Activated gamma-delta T cell (primary cell): ENCODE measurements around the gene GUCA1A.
"Not testable (repeated sequence)": the region's sequence is repeated elsewhere in the genome, so short reads cannot be mapped to it uniquely, and the experiment has no call there.

Experiments
- DNase-seq: peaks from one replicate; lab custom pipeline; 2025; lab: John Stamatoyannopoulos, UW

GUCA1A gene

DNA sequence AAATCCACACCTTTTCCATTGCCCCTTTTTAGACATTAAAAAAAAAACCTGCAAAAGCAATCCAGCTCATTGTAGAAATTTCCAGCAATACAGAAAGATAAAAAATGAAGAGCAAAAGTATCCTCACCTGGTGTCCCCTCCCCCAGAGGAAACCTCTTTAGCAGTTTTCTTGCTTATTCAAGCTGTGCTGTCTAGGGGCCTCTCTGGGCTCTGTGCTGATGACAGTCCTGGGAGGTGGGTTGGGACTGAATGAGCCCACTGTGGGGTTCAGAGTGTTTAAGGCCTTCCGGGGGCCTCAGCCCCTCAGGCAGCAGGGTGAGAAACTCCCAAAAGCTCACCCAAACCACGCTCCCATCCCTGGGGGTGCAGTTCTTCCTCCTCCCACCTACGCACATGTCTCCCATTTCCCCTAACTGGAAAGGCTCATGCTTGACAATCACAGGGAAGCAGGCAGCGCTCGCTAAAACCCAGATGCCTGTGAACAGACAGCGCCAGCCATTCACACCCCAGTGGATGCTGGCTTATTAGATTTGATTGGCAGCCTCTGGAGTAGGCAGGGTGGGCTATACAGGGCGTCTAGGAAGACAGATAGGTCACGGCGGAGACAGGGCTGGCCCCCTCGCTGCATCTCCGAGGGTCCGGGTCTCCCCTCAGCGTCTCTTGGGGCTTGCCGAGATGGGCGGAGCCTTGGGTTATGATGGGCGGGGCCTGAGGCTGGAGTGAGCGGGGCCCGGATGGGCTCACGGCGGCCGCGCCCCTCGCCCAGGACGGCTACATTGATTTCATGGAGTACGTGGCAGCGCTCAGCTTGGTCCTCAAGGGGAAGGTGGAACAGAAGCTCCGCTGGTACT lies 4.6 kb downstream of the GUCA1A start:
- no peak for DNase-seq

DNA sequence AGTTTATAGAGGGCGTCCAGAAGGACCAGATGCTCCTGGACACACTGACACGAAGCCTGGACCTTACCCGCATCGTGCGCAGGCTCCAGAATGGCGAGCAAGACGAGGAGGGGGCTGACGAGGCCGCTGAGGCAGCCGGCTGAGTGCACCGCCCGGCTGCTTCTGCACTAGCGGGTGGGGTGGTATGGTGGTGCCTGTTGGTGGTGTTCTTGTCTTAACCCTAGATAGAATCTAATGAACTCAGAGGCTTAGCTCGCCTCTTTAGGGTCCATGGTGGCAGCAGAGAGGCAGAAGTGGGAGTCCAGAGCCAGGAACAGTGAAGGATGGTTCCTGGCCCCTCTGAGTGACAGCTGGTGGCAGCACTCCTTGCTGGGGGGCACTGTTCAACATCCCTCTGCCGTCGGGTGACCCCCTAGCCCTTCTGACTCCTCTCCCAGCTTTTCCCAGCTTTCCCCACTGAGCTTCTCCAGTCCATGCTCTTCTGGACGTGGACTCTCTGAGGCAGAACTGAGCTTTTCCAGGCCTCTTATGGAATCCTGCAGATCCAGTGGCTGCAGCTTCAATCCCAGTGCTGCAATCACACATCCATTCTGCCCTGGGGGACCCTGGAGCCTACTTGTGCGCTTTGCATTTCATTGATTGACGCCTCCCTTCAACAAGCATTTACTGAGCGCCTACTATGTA lies 6.2 kb downstream of the GUCA1A start:
- DNase-seq, result no peak

DNA sequence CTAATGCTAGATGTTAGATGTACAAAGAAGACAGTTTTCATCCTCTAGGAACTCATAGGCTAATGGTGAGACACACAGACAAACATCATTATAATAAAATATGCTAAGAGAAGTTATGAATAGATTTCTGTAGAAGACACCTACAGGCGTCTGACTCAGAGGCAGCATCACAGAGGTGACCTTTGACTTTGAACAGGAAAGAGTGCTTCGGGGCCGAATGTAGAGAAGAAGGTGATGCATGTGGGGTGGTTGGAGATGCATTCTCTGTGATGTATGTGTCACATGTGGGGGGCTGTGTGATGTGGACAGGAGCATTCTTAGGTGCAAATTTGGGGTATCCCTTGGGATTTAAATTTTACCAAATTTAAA lies 6.8 kb downstream of the GUCA1A start:
- DNase-seq, result no peak

DNA sequence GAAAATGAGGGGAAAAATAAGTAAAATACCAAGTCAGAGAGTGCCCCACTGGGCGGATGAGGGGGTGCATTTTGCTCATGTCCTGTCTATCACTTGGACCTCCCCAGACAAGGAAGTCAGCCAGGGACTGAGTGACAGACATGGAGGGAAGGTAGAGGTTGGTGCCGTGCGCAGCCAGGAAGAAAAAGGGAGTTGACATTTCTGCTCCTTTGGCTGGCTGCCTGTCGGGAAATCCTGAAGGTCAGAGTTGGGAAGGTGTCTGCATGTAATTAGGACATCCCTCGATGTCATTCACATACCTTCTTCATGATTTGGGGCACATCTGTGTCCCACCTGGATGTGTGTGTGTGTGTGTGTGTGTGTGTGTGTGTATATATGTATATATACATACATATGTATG lies 8.9 kb downstream of the GUCA1A start:
- DNase-seq, result no peak

DNA sequence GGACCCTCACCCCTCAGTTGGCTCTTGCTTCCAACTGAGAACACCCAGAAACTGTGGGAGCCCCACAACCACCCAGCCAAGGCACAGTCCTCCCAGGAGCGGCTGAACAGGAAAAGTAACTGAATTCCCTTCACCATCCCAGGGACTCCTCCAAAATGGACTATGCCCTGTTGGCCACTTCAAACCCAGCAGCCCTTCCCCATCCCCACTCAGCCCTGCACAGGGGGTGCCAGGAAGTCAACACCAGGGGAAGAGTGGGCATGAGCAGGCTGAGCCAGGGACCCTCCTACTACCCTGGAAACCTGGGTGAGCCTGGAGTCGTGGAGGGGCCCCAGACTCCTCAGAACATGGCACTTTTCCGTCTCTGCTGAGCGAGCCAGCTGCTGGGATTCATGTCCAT lies 11.3 kb downstream of the GUCA1A start:
- DNase-seq, result no peak

DNA sequence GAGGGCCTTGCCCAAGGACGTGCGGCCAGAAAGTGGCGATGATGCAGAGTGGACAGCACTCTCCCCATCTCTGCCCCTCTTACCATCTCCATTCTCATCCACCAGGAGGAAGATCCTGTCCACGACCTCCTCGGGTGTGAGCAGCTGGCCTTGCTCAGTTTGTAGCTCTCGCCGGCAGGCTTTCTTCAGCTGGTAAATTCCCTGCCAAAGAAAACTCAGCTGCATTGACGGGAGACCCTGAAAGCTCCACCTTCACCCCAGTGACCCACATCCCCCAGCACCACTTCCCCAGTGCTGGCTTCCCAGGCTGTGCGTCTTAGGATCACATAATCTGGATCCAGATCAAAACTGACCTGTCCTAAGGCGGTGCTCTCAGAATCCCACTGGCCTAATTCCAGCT lies 12.4 kb downstream of the GUCA1A start:
- no peak for DNase-seq

DNA sequence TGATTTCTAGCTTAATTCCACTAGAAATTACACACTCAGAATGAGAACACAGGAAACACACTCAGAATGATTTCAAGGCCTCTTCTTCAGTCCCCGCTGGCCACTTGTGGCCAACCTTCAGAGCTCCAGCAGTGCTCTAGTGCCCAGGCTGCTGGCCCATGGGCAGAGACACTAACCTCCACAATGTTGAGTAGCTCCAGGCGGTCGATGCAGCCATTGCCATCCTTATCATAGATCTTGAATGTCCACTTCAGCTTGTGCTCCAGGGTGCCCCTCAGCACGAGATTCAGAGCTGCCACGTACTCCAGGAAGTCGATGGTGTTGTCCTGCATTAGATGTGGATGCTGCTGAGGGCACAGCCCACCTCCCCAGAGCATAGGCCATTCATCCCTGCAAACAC lies 15.2 kb downstream of the GUCA1A start:
- no peak for DNase-seq

DNA sequence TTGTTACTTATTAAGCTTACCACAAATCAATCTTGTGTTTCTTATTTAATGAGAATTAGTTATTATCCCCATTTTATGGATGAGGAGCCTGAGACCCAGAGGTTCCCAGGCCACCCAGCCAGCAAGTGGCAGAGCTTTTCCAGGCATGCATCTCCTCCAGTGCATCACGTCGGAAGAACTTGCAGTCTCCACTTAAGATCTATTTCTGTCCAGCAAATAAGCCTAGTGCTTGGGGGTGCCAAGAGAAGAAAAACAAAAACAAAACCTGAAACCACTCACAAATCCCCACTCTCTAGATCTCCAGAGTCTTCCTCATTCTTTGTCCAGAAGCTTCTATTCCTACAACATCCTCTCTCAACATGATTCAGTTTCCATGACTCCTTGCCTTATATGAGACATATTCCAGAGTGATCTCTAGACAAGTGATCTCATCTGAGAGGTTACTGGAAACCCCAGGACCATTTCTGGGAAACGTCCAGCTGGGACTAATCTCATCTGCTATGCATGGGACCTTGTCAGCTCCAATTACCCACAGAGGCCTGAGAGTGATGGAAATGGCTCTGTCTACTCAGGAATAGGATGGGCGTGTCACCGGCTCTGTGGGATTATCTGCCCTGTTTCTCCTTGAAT lies 17.5 kb downstream of the GUCA1A start:
- no peak for DNase-seq

DNA sequence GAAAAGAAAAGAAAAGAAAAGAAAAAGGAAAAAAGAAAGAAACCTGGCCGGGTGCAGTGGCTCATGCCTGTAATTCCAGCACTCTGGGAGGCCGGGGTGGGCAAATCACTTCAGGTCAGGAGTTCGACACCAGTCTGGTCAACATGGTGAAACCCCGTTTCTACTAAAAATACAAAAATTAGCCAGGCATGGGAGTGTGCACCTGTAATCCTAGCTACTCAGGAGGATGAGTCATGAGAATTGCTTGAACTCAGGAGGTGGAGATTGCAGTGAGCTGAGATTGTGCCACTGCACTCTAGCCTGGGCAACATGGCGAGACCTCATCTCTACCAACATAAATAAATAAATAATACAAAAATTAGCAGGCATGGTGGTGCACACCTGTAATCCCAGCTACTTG lies 19.2 kb downstream of the GUCA1A start:
- DNase-seq, result not testable (repeated sequence)

DNA sequence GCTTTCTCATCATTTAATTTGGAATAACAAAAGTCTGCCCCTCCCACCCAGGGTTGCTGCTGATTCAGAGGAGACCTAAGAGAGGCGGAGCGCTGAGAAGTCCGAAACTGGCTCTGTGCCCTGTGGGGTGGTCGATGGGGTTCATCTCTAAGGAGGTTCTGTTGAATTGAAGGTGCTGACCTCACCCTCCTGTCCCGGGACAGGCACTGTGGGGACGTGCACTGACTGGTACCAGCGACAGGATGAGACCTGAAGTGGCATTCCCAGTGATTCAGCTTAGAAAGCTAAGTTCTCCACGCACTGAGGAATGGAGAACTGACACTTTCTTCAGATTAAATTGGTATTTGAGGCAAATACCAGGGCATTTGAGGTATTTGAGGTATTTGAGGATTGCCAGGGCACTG lies 20.3 kb downstream of the GUCA1A start:
- no peak for DNase-seq

DNA sequence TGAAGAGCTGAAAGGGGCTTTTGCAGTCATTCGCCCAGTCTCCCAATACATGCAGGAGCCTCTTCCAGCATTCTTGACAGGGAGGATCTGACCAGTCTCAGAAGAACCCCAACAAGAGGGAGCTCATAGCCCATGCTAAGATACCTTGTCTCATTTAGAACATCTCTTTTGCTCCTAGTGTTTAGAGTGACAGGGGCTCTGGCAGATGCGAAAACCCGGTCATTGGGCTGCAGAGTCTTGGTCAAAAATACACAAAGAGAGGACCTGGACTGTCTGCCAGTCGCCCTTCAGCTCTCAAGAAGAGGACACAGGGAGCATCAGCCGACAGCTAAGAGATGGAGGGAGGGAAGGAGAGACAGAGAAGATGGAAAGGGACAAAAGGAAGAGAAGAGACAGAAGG lies 20.9 kb downstream of the GUCA1A start:
- no peak for DNase-seq

DNA sequence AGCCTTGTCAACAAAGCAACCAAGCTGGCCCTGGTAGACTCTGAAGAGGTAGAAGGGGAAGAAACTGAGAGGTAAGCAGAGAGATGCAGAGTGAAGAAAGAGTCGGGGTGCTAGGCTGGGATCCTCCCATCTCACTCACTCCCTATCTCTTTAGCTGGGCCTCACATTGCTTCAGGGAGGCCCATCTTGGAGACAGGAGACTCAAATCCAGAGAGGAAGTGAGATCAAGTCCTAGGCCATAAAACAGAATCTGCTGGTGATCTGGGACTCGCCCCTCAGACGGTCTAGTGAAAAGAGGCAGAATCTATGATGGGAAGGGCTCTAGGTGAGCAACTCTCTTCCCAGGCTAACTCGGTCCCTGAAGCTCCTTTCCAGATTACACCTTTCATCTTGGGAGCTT lies 22.3 kb downstream of the GUCA1A start:
- DNase-seq, result no peak

DNA sequence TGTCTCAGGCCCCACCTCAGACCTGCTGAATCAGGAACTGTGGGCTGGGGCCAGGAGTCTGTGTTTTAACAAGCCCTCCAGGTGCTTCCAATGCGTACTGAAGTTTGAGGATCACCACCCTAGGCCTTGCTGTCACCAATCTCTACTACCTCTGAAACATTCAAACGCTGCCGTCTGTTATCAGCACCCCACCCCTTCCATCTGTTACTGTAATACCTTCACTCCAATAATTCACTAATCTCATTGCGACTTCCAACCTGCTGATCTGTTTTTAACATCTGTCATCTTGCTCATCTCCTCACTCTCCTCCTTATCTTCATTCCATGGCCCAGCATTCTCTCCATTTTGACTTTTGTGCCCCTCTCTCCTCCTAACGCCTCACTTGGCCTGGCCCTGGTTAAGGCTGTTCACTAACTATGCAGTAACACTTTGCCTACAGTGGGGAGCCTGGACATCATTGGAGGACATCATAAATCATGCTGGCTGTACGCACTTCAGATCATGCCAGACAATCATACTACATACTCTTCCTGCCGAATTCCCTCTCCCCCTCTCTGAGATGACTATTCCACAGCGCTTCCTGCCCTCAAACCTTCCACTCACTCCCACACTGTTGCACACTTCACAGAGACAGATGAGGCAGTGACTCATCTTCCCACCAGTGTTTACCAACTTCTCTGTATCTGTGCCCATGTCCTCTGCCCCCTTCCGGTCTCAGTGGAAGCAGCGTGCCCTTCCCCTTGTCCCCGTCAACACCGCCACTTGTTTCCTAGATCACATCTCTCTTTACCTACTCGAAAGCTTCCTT lies 24.6 kb downstream of the GUCA1A start:
- no peak for DNase-seq

DNA sequence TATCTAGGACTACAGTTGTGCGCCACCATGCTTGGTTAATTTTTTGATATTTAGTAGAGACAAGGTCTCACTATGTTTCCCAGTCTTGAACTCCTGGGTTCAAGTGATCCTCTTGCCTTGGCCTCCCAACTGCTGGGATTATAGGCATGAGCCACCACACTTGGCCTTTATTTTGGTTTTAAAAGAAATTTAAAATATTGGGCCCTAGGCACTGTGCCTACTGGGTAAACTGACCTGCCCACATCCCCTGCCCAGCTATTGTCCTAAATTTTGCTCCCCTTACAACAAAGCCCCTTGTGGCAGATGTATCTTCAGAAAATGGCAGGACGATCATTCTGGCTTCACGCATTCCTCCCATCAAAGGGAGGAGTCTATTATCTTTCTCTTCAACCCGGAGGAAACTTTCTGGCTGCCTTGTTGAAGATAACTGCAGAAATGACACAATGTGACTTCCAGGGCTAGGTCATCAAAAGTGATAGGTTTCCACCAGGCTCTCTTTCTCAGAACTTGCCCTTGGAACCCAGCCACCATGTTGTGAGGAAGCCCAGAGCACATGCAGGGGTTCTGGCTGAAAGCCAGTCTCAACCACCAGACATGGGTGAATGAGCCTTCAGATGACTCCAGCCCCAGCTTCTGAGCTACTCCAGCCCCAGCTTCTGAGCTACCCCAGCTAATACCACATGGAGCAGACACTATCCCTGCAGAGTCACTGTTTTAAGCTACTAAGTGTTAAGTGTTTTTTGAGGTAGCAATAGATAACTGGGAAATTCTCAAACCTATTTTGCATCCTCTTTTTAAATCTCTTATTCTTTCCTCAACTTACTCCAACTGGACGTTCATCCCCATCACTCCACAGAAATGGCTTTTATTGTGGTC lies 26.2 kb downstream of the GUCA1A start:
- DNase-seq, result no peak

DNA sequence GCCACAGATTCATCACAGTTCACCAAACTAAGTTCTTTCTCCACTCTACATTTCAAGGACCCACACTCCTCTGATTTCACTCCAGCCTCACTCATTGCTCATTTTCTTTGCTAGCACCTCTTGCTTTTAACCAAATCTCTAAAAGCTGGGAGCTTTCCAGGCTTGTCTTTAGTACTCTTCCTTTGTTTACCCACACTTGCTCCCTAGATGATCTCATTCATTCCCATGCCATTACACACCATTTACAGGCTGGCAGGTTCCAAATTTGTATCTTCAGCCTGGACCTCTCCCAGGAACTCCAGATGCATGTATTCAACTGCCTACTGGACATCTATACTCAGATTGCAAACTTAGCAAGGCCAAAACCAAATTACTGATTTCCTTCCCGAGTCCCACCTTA lies 26.9 kb downstream of the GUCA1A start:
- DNase-seq, result no peak

DNA sequence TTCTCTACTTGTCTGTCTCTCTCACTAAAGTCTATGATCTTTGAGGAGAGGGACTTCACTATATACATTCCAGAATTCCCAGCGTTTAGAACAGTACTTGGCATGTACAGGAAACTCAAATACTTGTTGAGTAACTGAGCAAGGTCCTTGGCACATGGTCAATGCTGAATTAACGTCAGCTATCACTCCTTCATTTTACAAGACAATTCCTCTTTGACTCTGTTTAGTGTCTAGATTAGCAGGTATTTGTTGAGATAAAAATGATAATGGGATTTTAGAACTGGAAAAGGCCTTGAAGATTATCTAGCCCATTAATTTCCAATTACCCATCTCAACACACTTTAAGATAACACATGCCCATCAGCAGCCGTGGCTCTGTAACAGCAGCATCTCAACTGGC lies 28.2 kb downstream of the GUCA1A start:
- no peak for DNase-seq

DNA sequence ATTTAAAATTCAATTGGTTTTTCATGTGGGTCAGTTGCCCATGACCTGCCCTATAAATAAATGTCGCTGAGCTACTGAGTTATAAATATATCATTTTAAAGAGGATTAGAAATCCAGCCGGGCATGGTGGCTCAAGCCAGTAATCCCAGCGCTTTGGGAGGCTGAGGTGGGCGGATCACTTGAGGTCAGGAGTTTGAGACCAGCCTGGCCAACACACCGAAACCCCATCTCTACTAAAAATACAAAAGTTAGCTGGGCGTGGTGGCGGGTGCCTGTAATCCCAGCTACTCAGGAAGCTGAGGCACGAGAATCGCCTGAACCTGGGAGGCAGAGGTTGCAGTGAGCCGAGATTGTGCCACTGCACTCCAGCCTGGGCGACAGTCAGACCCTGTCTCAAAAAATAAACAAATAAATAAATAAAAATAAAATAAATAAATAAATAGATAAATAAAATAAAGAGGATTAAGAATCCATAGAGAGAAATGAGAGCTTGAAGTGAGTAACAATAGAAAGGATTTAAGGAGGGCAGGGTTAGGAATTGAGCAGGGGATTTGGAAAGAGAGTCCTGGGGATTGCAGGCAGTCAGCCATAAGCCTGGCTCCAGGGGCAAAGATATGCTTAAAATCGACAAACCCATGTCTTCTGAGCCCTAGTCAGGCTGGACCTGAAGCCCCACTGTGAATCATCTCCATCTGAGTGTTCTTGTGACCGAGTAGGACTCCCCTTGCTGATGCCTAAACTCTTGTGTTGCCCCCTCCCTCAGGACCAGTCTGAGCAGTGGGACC lies 29.2 kb downstream of the GUCA1A start:
- DNase-seq, result not testable (repeated sequence)

DNA sequence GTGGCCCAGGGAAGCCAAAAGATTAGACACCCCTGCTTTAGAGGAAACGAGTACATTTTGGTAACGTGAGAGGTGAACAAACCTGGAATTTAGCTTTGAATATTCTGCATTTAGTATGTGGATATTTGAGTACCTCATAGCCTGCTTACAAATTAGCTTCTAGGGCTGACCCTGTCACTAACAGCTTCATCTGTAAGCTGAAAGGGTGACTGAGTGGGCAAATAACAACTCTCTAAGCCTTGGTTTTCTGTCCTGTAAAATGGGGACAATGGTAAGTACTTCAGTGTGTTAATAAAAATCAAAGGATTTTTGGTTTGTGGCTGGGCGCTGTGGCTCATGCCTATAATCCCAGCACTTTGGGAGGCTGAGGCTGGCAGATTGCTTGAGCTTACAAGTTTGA lies 30.0 kb downstream of the GUCA1A start:
- DNase-seq, result no peak

DNA sequence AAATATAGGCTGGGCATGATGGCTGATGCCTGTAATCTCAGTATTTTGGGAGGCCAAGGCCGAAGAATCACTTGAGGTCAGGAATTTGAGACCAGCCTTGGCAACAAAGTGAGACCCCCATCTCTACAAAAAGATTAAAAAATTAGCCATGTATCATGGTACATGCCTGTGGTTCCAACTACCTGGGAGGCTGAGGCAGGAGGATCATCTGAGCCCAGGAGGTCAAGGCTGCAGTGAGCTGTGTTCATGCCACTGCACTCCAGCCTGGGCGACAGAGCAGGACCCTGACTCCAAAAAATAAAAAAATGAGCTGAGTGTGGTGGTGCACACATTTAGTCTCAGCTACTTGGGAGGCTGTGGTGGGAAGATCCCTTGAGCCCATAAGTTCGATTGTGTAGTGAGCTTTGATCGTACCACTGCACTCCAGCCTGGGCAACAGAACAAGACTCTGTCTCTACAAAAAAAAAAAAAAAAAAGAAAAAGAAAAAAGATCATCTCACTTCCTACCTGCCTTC lies 31.7 kb downstream of the GUCA1A start:
- no peak for DNase-seq

DNA sequence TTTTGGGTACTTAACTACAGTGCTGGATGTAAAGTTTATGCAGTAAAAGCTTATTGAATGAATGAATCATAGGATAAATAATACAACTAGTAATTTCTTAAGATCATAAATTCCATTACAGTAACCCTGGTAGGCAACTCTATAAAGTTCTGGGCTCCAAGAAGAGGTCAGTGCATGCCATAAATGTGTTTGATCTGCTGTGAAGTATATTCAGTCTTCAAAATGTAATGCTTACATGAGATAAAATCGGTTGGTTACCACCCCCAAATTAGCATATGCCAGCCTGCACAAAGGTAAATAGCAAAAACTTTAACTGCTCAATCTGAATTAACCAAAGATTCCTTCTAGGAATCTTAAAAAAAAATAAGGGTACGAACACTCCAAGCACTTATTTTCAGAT lies 34.4 kb downstream of the GUCA1A start:
- DNase-seq, result not testable (repeated sequence)
